Measurements from ENCODE around the gene ERCC6. TPM values are rescaled to one million over a fixed set of nuclear protein-coding genes. Genes with fewer than 3 reads are reported as not detected.

The ERCC6 gene
- total RNA-seq, 1 experiment from 2014 or later: 18.2 TPM

DNA sequence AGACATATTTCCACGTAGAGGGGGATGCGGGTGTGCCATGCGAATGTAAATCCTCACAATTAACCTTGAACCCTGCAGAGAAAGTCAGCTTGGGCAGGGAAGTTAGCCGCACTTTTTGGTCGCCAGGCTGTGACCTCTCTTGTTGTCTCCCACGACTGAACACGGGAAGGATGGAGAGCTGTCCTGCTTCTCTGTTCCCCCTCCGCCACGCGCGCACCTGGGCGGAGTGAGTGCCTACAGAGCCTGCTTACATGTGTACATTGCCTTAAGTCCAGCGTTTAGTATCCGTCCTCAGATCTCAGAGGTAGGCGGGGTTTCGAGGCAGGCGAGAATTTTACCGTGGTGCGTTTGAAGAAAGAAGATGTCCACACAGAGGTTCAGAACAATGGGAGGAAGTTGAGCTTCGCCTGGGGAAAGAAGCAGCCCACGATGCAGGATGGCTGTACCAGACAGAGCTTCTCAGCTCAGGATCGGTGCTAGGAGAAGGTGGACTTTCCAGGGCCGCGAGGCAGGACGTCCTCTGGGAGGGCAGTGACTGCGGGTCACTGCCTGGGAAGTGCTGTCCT, 482 bp upstream of the ERCC6 start:
- Histone ChIP-seq H4K20me1 (ENCODE audit: control insufficient read depth, insufficient read depth, insufficient read length) (no peaks in the 10 kb centered on the region), H3K56ac (ENCODE audit: insufficient read length, low read depth, low read length) (no peak overlapping the region), H4K91ac (ENCODE audit: insufficient read length, low read depth, low read length) (no peak overlapping the region), H3K79me1 (ENCODE audit: insufficient read depth, low read depth, low read length, poor library complexity, severe bottlenecking) (no peaks in the 10 kb centered on the region), H3K27me3 (ENCODE audit: insufficient read depth, low read length) (peaks cover 2% of the 10 kb centered on the region), H3K23me2 (ENCODE audit: insufficient read length, low read depth, low read length, poor library complexity, severe bottlenecking) (peaks cover 16% of the 10 kb centered on the region), H3T11ph (ENCODE audit: low read length) (no peak overlapping the region), H3K9me3 (ENCODE audit: control insufficient read depth, low read depth, low read length) (no peaks in the 10 kb centered on the region), H3K4ac (ENCODE audit: low read depth, low read length) (no peak overlapping the region), H3K9ac (ENCODE audit: extremely low read depth, insufficient read length, low read length) (peak overlapping the region; percentile 9), H2BK120ac (ENCODE audit: low read depth, low read length, poor library complexity, severe bottlenecking) (no peak overlapping the region), H2BK5ac (ENCODE audit: insufficient read length, low read length) (no peak overlapping the region), H3K4me1 (ENCODE audit: insufficient read depth, low read length) (peaks cover 2% of the 10 kb centered on the region; the same call in 1 of the 2 replicates), H3K14ac (ENCODE audit: insufficient read depth, low read length) (peak overlapping the region; percentile 55), H4K8ac (replicated peaks; ENCODE audit: insufficient read length, low read depth, low read length) (no peak overlapping the region), H3K23ac (ENCODE audit: insufficient read length, low read depth, low read length) (no peak overlapping the region), H2AK5ac (ENCODE audit: insufficient read length, low read length) (no peak overlapping the region), H2BK15ac (ENCODE audit: low read depth, low read length) (no peak overlapping the region), H3K18ac (ENCODE audit: insufficient read length, low read depth, low read length) (peak overlapping the region; percentile 51), H3K79me2 (ENCODE audit: insufficient read depth, low read length) (no peaks in the 10 kb centered on the region), H2BK20ac (ENCODE audit: low read depth, low read length, poor library complexity, severe bottlenecking) (no peak overlapping the region), H3K27ac (ENCODE audit: insufficient read length, low read depth, low read length) (no peak overlapping the region), H3K4me2 (ENCODE audit: insufficient read depth, insufficient read length, low read length) (peak overlapping the region; percentile 90), H2AFZ (ENCODE audit: low read length) (peak overlapping the region; percentile 12), H2BK12ac (ENCODE audit: insufficient read length, low read depth, low read length) (no peak overlapping the region), H4K5ac (ENCODE audit: insufficient read length, low read depth, low read length) (no peak overlapping the region)
- TF ChIP-seq, protein P1, sequence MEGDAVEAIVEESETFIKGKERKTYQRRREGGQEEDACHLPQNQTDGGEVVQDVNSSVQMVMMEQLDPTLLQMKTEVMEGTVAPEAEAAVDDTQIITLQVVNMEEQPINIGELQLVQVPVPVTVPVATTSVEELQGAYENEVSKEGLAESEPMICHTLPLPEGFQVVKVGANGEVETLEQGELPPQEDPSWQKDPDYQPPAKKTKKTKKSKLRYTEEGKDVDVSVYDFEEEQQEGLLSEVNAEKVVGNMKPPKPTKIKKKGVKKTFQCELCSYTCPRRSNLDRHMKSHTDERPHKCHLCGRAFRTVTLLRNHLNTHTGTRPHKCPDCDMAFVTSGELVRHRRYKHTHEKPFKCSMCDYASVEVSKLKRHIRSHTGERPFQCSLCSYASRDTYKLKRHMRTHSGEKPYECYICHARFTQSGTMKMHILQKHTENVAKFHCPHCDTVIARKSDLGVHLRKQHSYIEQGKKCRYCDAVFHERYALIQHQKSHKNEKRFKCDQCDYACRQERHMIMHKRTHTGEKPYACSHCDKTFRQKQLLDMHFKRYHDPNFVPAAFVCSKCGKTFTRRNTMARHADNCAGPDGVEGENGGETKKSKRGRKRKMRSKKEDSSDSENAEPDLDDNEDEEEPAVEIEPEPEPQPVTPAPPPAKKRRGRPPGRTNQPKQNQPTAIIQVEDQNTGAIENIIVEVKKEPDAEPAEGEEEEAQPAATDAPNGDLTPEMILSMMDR (conservative IDR thresholded peaks at IDR 0.05): no peak
- H3K27me3 Mint-ChIP-seq (ENCODE audit: low read depth): peaks cover 40% of the 10 kb centered on the region
- no CpG with 5 or more reads among the region's 26 CpGs for WGBS (ENCODE audit: extremely low coverage, insufficient read length, low lambda C conversion rate)
- H3K4me3 Mint-ChIP-seq: peak overlapping the region; percentile 84 to 91
- H3K27ac Mint-ChIP-seq: peak overlapping the region in 2 of 3 experiments; percentile 34 to 86; a peak in 2 of 7 replicates
- H3K36me3 Mint-ChIP-seq (ENCODE audit: insufficient read depth in 1 of 3, low read depth in 3 of 3): peaks cover 0 to 2% (median 0%) of the 10 kb centered on the region in 3 experiments; a peak in 3 of 7 replicates
- H3K4me1 Mint-ChIP-seq: peaks cover 21 to 22% of the 10 kb centered on the region in 2 experiments
- DNase-seq: peak; percentile 43
- peaks cover 0 to 5% of the 10 kb centered on the region in 2 experiments; a peak in 3 of 5 replicates for H3K9me3 Mint-ChIP-seq
